Panc1 (cell line): ENCODE data around the gene FGF14. TPM values are rescaled to one million over a fixed set of nuclear protein-coding genes. Genes with fewer than 3 reads are reported as not detected.

ENCODE experiments used
- ATAC-seq: fragments of 200-7000 bp; cut with Tn5 transposase; 2 replicates; pipeline ENCODE4 v1.9.1; 2020; ENCODE audit warnings: mild to moderate bottlenecking, moderate library complexity
- BruUV-seq: library from RNA; stranded (reverse); fragments of 400-500 nt; replicated peaks from 2 replicates; lab custom pipeline; 2021; lab: Mats Ljungman, UMichigan
- CTCF ChIA-PET: fragments of 300-600 bp; sonication (Branson Sonifier 250); formaldehyde crosslinking; loops from one replicate; lab custom pipeline; 2022; ENCODE audit warnings: antibody characterized with exemption; lab: Charles Lee
- POLR2A ChIA-PET: fragments of 300-600 bp; sonication (Branson Sonifier 250); formaldehyde crosslinking; loops from one replicate; lab custom pipeline; 2022; ENCODE audit warnings: antibody characterized with exemption; lab: Charles Lee
- DNase-seq: peaks from one replicate; pipeline ENCODE4 v3.0.0-alpha.2; 2010; ENCODE audit warnings: low read depth, low spot score
- H3K27ac ChIP-seq: 2 replicates; pipeline ENCODE4 v1.5.1; 2011; ENCODE audit warnings: mild to moderate bottlenecking, low read length, inconsistent platforms
- H3K27me3 ChIP-seq: fragments of 200-500 bp; sonication (Bioruptor generic); 2 replicates; pipeline ENCODE4 v1.6.0; 2014; ENCODE audit warnings: low read length, inconsistent platforms; ENCODE audit not compliant: control insufficient read depth, insufficient read depth
- H3K36me3 ChIP-seq: fragments of 200-500 bp; sonication (Bioruptor generic); 2 replicates; pipeline ENCODE4 v1.5.1; 2014; ENCODE audit warnings: inconsistent platforms, mild to moderate bottlenecking, low read length, moderate library complexity; ENCODE audit not compliant: control insufficient read depth, insufficient read depth
- H3K4me1 ChIP-seq: 2 replicates; pipeline ENCODE4 v1.5.1; 2011; ENCODE audit warnings: inconsistent platforms, mild to moderate bottlenecking, low read length, moderate library complexity; ENCODE audit not compliant: control insufficient read depth, insufficient read depth
- H3K4me3 ChIP-seq, 2 experiments: 2 replicates each; pipeline ENCODE4 v1.5.1; 2011 to 2012; ENCODE audit warnings: low read depth in 2 of 2, low read length in 2 of 2, mild to moderate bottlenecking in 2 of 2, inconsistent platforms in 1 of 2, moderate library complexity in 1 of 2
- H3K9me3 ChIP-seq: fragments of 200-500 bp; sonication (Bioruptor generic); 2 replicates; pipeline ENCODE4 v1.5.1; 2014; ENCODE audit warnings: low read depth, mild to moderate bottlenecking, inconsistent platforms, low read length, moderate library complexity; ENCODE audit not compliant: control insufficient read depth, insufficient read depth
- CTCF ChIP-seq: fragments of 450-650 bp; IDR thresholded peaks from 2 replicates; pipeline ENCODE4 v1.5.1; 2017; ENCODE audit warnings: mild to moderate bottlenecking
- POLR2AphosphoS5 ChIP-seq: IDR thresholded peaks from 2 replicates; pipeline ENCODE4 v1.6.1; 2012; ENCODE audit warnings: mild to moderate bottlenecking, low read depth, low read length, moderate library complexity
- REST ChIP-seq, 2 experiments: IDR thresholded peaks; 2 replicates each; pipeline ENCODE4 v1.6.1; 2011 to 2012; ENCODE audit warnings: low read depth in 2 of 2, control low read depth in 1 of 2, low read length in 1 of 2, mild to moderate bottlenecking in 1 of 2, moderate library complexity in 1 of 2; ENCODE audit not compliant: insufficient read depth in 1 of 2
- SIN3A ChIP-seq: IDR thresholded peaks from 2 replicates; pipeline ENCODE4 v1.6.1; 2012; ENCODE audit warnings: low read depth, mild to moderate bottlenecking, low read length, moderate library complexity, borderline replicate concordance; ENCODE audit not compliant: insufficient read depth
- TCF7L2 ChIP-seq: IDR thresholded peaks from 2 replicates; pipeline ENCODE4 v1.6.1; 2011; ENCODE audit warnings: mild to moderate bottlenecking, low read depth, low read length, inconsistent platforms
- in situ Hi-C: cut with HindIII; loops from 2 replicates; pipeline ENCODE4 v1.10.0; 2016; ENCODE audit warnings: low sequenced_read_pairs, low pct_unique_long_range_greater_than_20kb
- intact Hi-C: fragments of 100-400 bp; cut with micrococcal nuclease; formaldehyde crosslinking; loops from one replicate; pipeline ENCODE4 v1.10.0; 2022; ENCODE audit not compliant: unreplicated experiment
- total RNA-seq: library from RNA; stranded (reverse); gene quantifications from one replicate; pipeline ENCODE4 v1.2.1, GENCODE V29; 2021; ENCODE audit not compliant: unreplicated experiment

FGF14 gene
- total RNA-seq, 1 experiment from 2014 or later = 0.03 TPM

DNA sequence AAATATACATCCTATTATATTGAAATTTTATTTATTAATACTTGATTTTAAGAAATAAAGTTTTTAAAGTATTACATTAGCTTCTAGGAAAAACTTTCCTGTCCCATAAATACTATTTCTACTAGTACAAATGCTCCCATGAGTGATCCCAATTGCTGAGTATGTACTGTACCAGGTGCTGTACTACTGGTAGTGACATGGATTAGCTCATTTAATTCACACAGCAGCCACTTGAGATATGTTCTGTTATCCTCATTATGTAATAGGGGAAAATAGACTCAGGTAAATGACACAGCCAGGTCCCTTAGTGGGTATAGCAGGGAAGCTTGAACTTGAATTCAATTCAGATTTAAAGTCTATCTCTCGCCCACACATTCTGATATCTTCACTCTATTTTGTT lies 363.1 kb downstream of the FGF14 start:
- in situ Hi-C loops (no loop called here), intact Hi-C loops (no loop called here)
- H3K4me1 ChIP-seq = no peaks in the 10 kb centered on the region
- DNase-seq (no peak), ATAC-seq (no peak)
- POLR2A ChIA-PET = no interaction called here
- H3K36me3 ChIP-seq = no peaks in the 10 kb centered on the region
- TF ChIP-seq REST (IDR thresholded peaks at IDR 0.05; ENCODE audit: insufficient read depth in 1 of 2, low read depth in 2 of 2, low read length in 1 of 2) = no peak
- no peak for TF ChIP-seq CTCF
- no peak for TF ChIP-seq TCF7L2
- TF ChIP-seq SIN3A = no peak
- no peak for TF ChIP-seq POLR2AphosphoS5
- CTCF ChIA-PET = no interaction called here
- no TSS peak for BruUV-seq
- no peaks in the 10 kb centered on the region for H3K27me3 ChIP-seq
- no peak overlapping the region for H3K27ac ChIP-seq
- H3K9me3 ChIP-seq = no peaks in the 10 kb centered on the region
- H3K4me3 ChIP-seq = no peak overlapping the region

- H3K36me3 ChIP-seq = no peaks in the 10 kb centered on the region
- ChIA-PET CTCF (no interaction called here), POLR2A (no interaction called here)
- no TSS peak for BruUV-seq
- H3K4me3 ChIP-seq = no peak overlapping the region
- H3K27me3 ChIP-seq = no peaks in the 10 kb centered on the region
- TF ChIP-seq POLR2AphosphoS5 = no peak
- no peak for TF ChIP-seq TCF7L2
- no peak for TF ChIP-seq REST (IDR thresholded peaks at IDR 0.05; ENCODE audit: insufficient read depth in 1 of 2, low read depth in 2 of 2, low read length in 1 of 2)
- no peak for TF ChIP-seq CTCF
- TF ChIP-seq SIN3A = no peak
- no peaks in the 10 kb centered on the region for H3K4me1 ChIP-seq
- H3K27ac ChIP-seq = no peak overlapping the region
- in situ Hi-C loops = no loop called here
- intact Hi-C loops = no loop called here
- no peak for DNase-seq
- no peak for ATAC-seq
- H3K9me3 ChIP-seq = no peaks in the 10 kb centered on the region
Measured at GRCh38 chr13:102035969-102036368, 365.9 kb downstream of the FGF14 start.
